Cardiac muscle cell (in vitro differentiated cells and primary cell): Measurements from ENCODE around the gene PLVAP. TPM values are rescaled to one million over a fixed set of nuclear protein-coding genes. Genes with fewer than 3 reads are reported as not detected.

Experiments
- DNase-seq, 2 donors: peaks; one replicate each; pipeline versions ENCODE4 v3.0.0 to v3.0.0-alpha.2; 2010 to 2017; ENCODE audit warnings: low read depth in 1 of 2, low spot score in 1 of 2
- H3K27ac ChIP-seq: fragments of 200-600 bp; sonication (generic); 2 replicates; pipeline ENCODE4 v1.5.1; 2016
- H3K27me3 ChIP-seq: fragments of 200-600 bp; sonication (generic); 2 replicates; pipeline ENCODE4 v1.6.0; 2016; ENCODE audit warnings: control low read depth
- H3K36me3 ChIP-seq: fragments of 200-600 bp; sonication (generic); 2 replicates; pipeline ENCODE4 v1.5.1; 2016; ENCODE audit warnings: control low read depth
- H3K4me1 ChIP-seq: fragments of 200-600 bp; sonication (generic); 2 replicates; pipeline ENCODE4 v1.8.1; 2017; ENCODE audit warnings: low read depth, mild to moderate bottlenecking, mixed run types
- H3K4me3 ChIP-seq: fragments of 200-600 bp; sonication (generic); 2 replicates; pipeline ENCODE4 v1.5.1; 2016; ENCODE audit warnings: mild to moderate bottlenecking
- H3K9me3 ChIP-seq: fragments of 200-600 bp; sonication (generic); 2 replicates; pipeline ENCODE4 v1.5.1; 2017; ENCODE audit warnings: low read depth, mild to moderate bottlenecking, control low read depth
- polyA plus RNA-seq: library from polyadenylated mRNA; unstranded; fragments of >200 nt; fragmentation: Nextera tagmentation; extraction: Ambion mirVana; gene quantifications from 2 replicates; pipeline ENCODE4 v1.2.1, GENCODE V29; 2016
- total RNA-seq: library from RNA; depleted of rRNA; stranded (reverse); fragments of >200 nt; gene quantifications from 2 replicates; pipeline ENCODE4 v1.2.3, GENCODE V29; 2016
- TF ChIP-seq, protein P1 (sequence below): IDR thresholded peaks from 2 replicates; pipeline ENCODE4 v1.5.1; 2012; ENCODE audit warnings: low read depth, mild to moderate bottlenecking, low read length

Gene PLVAP
- total and polyA plus RNA-seq, 2 experiments from 2014 or later, result 4.2 to 4.3 TPM

DNA sequence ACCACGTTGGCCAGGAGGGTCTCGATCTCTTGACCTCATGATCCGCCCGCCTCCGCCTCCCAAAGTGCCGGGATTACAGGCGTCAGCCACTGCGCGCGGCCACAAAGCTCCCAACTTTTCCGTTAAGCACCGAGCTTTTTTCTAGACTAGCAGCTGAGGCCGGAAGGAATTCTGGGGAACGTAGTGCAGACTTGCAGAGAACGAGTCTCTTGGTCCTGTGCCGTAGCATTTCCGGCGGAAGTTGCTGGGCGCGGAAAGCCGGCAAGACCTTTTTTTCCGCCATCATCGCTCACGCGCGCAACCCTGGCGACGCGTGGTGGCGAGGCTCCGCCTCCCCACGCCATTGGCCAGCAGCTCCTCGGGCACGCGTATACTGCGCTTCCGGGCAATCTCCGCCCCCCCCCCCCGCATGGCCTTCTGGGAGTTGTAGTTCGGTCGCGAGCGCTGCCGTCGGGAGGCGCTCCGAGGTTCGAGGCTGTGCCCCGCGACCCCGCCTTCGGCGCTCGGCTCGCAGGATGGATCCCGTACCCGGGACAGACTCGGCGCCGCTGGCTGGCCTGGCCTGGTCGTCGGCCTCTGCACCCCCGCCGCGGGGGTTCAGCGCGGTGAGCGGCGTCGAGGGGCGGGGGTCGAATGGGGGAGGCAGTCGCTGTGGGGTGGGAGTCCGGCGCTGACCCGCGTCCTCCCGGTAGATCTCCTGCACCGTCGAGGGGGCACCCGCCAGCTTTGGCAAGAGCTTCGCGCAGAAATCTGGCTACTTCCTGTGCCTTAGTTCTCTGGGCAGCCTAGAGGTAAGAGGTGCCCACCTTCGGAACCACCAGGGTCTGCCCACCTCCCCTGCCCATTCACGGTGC is 42.7 kb upstream of the PLVAP start, which contains the start of gene MVB12A:
MVB12A (plus strand) TSS at position 427 of the 854 bp plus-strand sequence; CDS start at position 516, 89 bp downstream.
- Histone ChIP-seq H3K27ac (peak within 1 kb of the TSS; percentile 90), H3K4me3 (peak within 1 kb of the TSS; percentile 87), H3K4me1 (peaks cover 13% of the 10 kb centered on the region), H3K27me3 (no peaks in the 10 kb centered on the region), H3K9me3 (no peaks in the 10 kb centered on the region), H3K36me3 (no peaks in the 10 kb centered on the region)
- TF ChIP-seq, protein P1, sequence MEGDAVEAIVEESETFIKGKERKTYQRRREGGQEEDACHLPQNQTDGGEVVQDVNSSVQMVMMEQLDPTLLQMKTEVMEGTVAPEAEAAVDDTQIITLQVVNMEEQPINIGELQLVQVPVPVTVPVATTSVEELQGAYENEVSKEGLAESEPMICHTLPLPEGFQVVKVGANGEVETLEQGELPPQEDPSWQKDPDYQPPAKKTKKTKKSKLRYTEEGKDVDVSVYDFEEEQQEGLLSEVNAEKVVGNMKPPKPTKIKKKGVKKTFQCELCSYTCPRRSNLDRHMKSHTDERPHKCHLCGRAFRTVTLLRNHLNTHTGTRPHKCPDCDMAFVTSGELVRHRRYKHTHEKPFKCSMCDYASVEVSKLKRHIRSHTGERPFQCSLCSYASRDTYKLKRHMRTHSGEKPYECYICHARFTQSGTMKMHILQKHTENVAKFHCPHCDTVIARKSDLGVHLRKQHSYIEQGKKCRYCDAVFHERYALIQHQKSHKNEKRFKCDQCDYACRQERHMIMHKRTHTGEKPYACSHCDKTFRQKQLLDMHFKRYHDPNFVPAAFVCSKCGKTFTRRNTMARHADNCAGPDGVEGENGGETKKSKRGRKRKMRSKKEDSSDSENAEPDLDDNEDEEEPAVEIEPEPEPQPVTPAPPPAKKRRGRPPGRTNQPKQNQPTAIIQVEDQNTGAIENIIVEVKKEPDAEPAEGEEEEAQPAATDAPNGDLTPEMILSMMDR, result no peak
- DNase-seq, result peak; percentile 98 to 100

DNA sequence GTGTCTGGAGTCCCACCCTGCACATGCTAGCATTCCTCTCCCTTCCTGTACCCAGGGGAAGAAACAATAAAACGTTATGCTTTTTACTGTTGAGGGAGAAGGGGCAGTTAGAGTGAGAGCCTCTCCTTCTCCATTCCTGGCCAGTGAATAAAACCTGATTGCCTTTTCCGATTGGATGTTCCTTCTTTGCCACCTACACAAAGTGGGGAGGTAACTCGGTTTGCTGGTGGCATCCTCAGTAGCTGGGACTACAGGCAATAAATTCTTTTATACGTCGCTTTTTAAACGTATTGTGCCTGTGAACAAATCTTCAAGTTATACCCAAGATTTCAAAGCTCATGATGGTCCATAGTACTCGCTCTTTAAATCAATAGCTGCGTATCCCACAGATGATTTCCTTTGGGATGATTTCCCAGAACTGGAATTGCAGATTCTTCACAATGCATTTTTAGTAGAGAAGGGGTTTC is 42.0 kb upstream of the PLVAP start:
- no peaks in the 10 kb centered on the region for H3K27me3 ChIP-seq
- no peaks in the 10 kb centered on the region for H3K36me3 ChIP-seq
- peak overlapping the region; percentile 24 for H3K4me3 ChIP-seq
- TF ChIP-seq, protein P1, result no peak
- peaks cover 13% of the 10 kb centered on the region for H3K4me1 ChIP-seq
- no peaks in the 10 kb centered on the region for H3K9me3 ChIP-seq
- no peak for DNase-seq
- H3K27ac ChIP-seq, result peak overlapping the region; percentile 90

DNA sequence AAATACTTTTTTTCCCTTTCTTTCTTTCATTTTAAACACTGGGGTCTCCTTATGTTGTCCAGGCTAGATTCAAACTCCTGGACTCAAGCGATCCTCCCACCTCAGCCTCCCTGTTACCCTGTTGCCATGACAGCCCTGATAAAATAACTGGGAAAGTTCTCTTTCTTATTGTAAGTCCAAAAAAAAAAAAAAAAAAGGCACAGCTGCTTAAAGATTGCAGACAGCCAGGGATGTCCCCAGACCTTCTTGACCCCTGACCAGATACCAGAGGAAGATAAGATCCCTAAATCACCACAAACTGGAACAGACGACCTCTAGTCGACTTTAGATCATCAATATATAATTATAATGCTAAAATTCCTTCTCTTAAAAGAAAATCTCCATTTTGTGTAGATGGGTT is 41.6 kb upstream of the PLVAP start:
- peaks cover 16% of the 10 kb centered on the region for H3K4me1 ChIP-seq
- H3K4me3 ChIP-seq, result no peak overlapping the region
- no peaks in the 10 kb centered on the region for H3K27me3 ChIP-seq
- no peaks in the 10 kb centered on the region for H3K9me3 ChIP-seq
- H3K36me3 ChIP-seq, result no peaks in the 10 kb centered on the region
- TF ChIP-seq, protein P1, result no peak
- H3K27ac ChIP-seq, result peak overlapping the region; percentile 90
- DNase-seq, result peak in 1 of 2 donors; percentile 39

DNA sequence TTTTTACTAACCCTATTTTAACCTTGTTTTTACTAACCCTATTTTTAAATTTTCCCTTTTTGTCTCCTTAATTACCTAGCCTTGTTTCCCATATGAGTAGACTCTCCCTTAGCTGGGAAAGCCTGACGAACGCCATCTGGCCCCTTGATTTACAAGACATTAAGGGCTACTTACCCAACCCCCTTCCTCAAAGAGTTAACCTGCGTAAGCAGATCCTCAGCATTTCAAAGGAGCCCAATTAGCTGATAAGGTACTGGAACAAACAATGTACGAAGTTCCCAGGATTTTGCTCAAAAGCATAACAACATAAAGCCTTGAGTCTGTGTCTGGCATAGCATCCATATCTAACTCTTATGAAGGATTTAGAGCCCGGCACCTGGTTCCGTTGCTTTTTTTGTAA is 38.0 kb upstream of the PLVAP start:
- Histone ChIP-seq H3K4me3 (no peak overlapping the region), H3K9me3 (no peaks in the 10 kb centered on the region), H3K4me1 (peaks cover 37% of the 10 kb centered on the region), H3K27ac (peak overlapping the region; percentile 95), H3K36me3 (no peaks in the 10 kb centered on the region), H3K27me3 (no peaks in the 10 kb centered on the region)
- TF ChIP-seq, protein P1, result no peak
- peak; percentile 15 to 30 for DNase-seq

DNA sequence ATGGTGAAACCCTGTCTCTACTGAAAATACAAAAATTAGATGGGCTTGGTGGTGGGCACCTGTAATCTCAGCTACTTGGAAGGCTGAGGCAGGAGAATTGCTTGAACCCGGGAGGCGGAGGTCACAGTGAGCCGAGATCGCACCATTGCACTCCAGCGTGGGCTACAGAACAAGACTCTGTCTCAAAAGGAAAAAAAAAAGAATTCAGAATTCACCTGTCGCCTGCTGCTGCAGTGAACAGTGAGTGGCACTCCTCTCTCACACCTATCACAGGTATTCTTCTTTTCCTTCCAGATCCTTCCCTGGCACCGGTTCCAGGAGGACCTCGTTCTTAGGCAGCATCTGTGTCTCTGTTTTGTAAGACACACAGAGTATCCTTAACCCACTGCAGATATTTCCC is 37.0 kb upstream of the PLVAP start:
- TF ChIP-seq, protein P1, result no peak
- peaks cover 37% of the 10 kb centered on the region for H3K4me1 ChIP-seq
- H3K27ac ChIP-seq, result peak overlapping the region; percentile 95
- H3K27me3 ChIP-seq, result no peaks in the 10 kb centered on the region
- no peak for DNase-seq
- no peak overlapping the region for H3K4me3 ChIP-seq
- H3K36me3 ChIP-seq, result no peaks in the 10 kb centered on the region
- no peaks in the 10 kb centered on the region for H3K9me3 ChIP-seq
